RWPE2 (cell line): ENCODE data around the gene CMKLR1.

Source experiments
- ATAC-seq: fragments of 200-7000 bp; cut with Tn5 transposase; 3 replicates; pipeline ENCODE4 v1.9.1; 2021; ENCODE audit warnings: low read depth
- DNase-seq: peaks from one replicate; pipeline ENCODE4 v3.0.0-alpha.2; 2020; ENCODE audit warnings: low spot score
- H3K27ac ChIP-seq: fragments of 450-650 bp; 2 replicates; pipeline ENCODE4 v1.5.1; 2017; ENCODE audit warnings: mild to moderate bottlenecking; ENCODE audit not compliant: poor library complexity, severe bottlenecking
- H3K27me3 ChIP-seq: fragments of 250-450 bp; sonication (Bioruptor Pico); 2 replicates; pipeline ENCODE4 v1.5.1; 2021; ENCODE audit warnings: mild to moderate bottlenecking, moderate library complexity; ENCODE audit not compliant: insufficient read depth, poor library complexity, severe bottlenecking
- H3K36me3 ChIP-seq: fragments of 250-450 bp; sonication (Bioruptor Pico); 2 replicates; pipeline ENCODE4 v1.5.1; 2020; ENCODE audit warnings: low read depth, mild to moderate bottlenecking, moderate library complexity
- H3K4me1 ChIP-seq: fragments of 250-450 bp; sonication (Bioruptor Pico); 2 replicates; pipeline ENCODE4 v1.5.1; 2021; ENCODE audit warnings: mild to moderate bottlenecking, moderate library complexity; ENCODE audit not compliant: insufficient read depth, poor library complexity, severe bottlenecking
- H3K4me3 ChIP-seq: fragments of 250-450 bp; sonication (Bioruptor Pico); 2 replicates; pipeline ENCODE4 v1.5.1; 2021; ENCODE audit warnings: mild to moderate bottlenecking, moderate library complexity; ENCODE audit not compliant: severe bottlenecking
- H3K9me3 ChIP-seq: fragments of 250-450 bp; sonication (Bioruptor Pico); 2 replicates; pipeline ENCODE4 v1.5.1; 2021; ENCODE audit warnings: mild to moderate bottlenecking, moderate library complexity; ENCODE audit not compliant: severe bottlenecking
- CTCF ChIP-seq: fragments of 450-650 bp; IDR thresholded peaks from one replicate; pipeline ENCODE4 v1.5.1; 2017; ENCODE audit warnings: mild to moderate bottlenecking, moderate library complexity; ENCODE audit not compliant: poor library complexity, severe bottlenecking

CMKLR1 gene

GRCh38 chr12:108313606-108314351, 25.3 kb downstream of the CMKLR1 start:
- Histone ChIP-seq H3K27ac (no peak overlapping the region), H3K4me1 (no peaks in the 10 kb centered on the region)

GRCh38 chr12:108313241-108313605, 25.9 kb downstream of the CMKLR1 start:
- TF ChIP-seq CTCF = no peak
- H3K4me1 ChIP-seq = no peaks in the 10 kb centered on the region
- DNase-seq = no peak
- no peak overlapping the region for H3K27ac ChIP-seq
- no peaks in the 10 kb centered on the region for H3K36me3 ChIP-seq
- ATAC-seq = no peak
- no peaks in the 10 kb centered on the region for H3K9me3 ChIP-seq
- H3K4me3 ChIP-seq = no peak overlapping the region
- H3K27me3 ChIP-seq = no peaks in the 10 kb centered on the region

More at GRCh38 chr12:108313606-108314351, 25.3 kb downstream of the CMKLR1 start:
- no peak overlapping the region for H3K4me3 ChIP-seq
- no peaks in the 10 kb centered on the region for H3K9me3 ChIP-seq
- no peak for TF ChIP-seq CTCF
- H3K36me3 ChIP-seq = no peaks in the 10 kb centered on the region
- H3K27me3 ChIP-seq = no peaks in the 10 kb centered on the region
- DNase-seq (no peak), ATAC-seq (no peak)

GRCh38 chr12:108312693-108313189, 26.4 kb downstream of the CMKLR1 start:
- no peaks in the 10 kb centered on the region for H3K9me3 ChIP-seq
- DNase-seq = no peak
- H3K4me3 ChIP-seq = no peak overlapping the region
- TF ChIP-seq CTCF = no peak
- no peak overlapping the region for H3K27ac ChIP-seq
- H3K36me3 ChIP-seq = no peaks in the 10 kb centered on the region
- H3K27me3 ChIP-seq = no peaks in the 10 kb centered on the region
- H3K4me1 ChIP-seq = no peaks in the 10 kb centered on the region
- ATAC-seq = peak; percentile 65

DNA sequence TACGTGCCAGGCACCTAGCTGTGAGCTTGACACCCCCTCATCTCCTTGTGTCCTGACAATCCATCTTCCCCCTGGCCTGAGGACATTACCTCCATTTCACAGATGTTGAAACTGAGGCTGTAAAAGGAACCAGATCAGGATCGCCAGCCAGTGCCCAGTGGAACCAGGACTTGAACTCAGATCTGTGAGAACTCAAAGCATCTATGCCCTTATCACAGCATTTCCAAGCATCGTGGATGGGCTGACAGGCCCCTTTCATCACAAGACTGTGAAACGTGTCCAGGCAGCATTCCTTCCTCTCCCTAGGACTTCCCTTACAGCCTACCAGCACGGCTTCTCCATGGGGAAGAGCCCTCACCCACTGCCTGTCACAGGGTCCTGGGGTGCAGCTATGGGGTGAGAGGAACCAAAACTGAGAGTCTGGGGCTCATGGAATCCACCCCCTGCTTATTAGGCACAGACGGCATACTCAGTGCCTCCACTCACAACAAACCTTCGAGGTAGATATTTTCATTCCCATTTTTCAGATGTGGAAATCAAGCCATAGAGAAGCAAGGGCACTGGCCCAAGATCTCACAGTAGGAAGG, 26.9 kb downstream of the CMKLR1 start:
- Histone ChIP-seq H3K4me1 (no peaks in the 10 kb centered on the region), H3K9me3 (no peaks in the 10 kb centered on the region), H3K27ac (no peak overlapping the region), H3K4me3 (no peak overlapping the region), H3K36me3 (no peaks in the 10 kb centered on the region), H3K27me3 (no peaks in the 10 kb centered on the region)
- ATAC-seq (no peak), DNase-seq (no peak)
- TF ChIP-seq CTCF = no peak

DNA sequence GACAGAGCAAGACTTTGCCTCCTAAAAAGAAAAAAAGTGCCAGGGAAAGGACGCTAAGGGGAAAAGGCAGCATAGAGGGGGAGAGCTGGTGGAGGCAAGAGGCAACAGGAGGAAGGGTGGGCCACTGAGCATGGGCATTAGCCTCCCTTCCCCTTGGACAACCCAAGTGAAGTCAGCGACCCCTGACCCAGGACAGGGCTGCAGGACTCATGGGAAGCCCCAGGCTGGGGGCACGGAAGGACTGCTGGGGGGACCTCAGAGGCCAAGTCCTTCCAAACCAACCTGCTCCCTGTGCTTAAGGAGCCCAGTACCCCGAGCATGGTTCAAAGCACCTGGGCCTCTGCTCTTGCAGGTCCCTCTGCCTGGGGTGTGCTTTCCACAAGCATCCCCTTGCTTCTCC, 27.5 kb downstream of the CMKLR1 start:
- H3K27me3 ChIP-seq = no peaks in the 10 kb centered on the region
- ATAC-seq (no peak), DNase-seq (no peak)
- no peak overlapping the region for H3K27ac ChIP-seq
- H3K4me3 ChIP-seq = no peak overlapping the region
- H3K9me3 ChIP-seq = no peaks in the 10 kb centered on the region
- no peak for TF ChIP-seq CTCF
- H3K36me3 ChIP-seq = no peaks in the 10 kb centered on the region
- no peaks in the 10 kb centered on the region for H3K4me1 ChIP-seq
